ENCODE data around the gene CUBN.

Gene CUBN

GRCh38 chr10:16822726-16823360 lies 306.8 kb downstream of the CUBN start:
- no peak for DNase-seq (ENCODE audit: low read depth in 3 of 3)

- DNase-seq (ENCODE audit: low read depth in 3 of 3), result no peak
These were observed 307.6 kb downstream of the CUBN start for GRCh38 chr10:16822027-16822426.

GRCh38 chr10:16820421-16820820 lies 309.2 kb downstream of the CUBN start:
- DNase-seq (ENCODE audit: low read depth in 3 of 3), result no peak

DNA sequence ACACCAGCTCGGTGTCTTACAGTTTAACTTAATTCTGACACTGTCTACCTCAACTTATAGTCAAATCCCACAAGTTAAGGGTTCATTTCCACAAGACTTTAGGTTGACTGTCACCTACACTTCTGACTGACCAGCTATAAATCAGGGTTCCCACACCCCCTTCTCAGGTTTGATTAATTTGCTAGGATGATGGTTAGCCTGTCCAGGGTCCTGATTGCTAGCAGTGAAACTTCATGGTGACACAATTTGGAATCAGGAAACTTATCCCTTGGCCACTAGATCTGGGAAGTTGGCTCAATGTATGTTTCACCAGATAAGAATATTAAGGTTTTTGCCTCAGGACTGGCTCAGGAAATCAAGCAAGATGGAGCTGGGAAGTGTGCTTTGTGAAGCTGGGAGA lies 309.6 kb downstream of the CUBN start:
- DNase-seq (ENCODE audit: low read depth in 3 of 3), result no peak

DNA sequence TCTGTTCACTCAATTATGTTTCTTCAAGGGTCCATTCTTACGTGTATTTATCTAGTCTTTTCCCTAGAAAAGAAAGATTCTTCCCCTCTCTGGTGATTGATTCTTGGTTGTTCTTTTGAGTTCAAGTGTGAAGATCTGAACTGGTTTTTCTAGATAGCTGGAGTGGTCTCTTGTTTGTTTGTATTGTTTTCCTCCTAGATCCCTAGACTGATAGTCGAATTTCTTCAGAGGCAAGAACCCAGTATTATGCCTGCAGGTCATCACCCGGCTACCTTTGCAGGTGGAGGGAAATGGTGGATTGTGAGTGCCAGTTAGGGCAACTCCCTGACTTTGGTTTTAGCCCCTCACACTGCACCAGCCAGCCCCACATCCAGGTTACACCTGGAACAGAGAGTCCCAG lies 310.2 kb downstream of the CUBN start:
- DNase-seq (ENCODE audit: low read depth in 3 of 3), result no peak

DNA sequence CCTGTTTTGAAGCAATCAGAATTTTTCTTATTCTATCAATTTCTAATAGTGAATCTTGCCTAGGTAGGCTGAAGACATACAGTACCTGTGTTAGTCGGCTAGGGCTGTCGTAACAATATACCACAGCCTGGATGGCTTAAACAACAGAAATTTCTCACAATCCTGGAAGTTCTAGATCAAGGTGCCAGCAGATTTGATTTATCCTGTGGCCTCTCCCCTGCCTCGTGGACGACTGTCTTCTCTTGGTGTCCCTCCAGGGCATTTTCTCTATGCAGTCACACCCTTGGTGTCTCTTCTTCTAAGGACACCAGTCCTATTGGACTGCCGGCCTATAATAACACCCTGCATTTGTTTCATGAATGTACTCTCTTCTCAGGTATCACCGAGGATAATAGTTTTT lies 310.6 kb downstream of the CUBN start:
- no peak for DNase-seq (ENCODE audit: low read depth in 3 of 3)

DNA sequence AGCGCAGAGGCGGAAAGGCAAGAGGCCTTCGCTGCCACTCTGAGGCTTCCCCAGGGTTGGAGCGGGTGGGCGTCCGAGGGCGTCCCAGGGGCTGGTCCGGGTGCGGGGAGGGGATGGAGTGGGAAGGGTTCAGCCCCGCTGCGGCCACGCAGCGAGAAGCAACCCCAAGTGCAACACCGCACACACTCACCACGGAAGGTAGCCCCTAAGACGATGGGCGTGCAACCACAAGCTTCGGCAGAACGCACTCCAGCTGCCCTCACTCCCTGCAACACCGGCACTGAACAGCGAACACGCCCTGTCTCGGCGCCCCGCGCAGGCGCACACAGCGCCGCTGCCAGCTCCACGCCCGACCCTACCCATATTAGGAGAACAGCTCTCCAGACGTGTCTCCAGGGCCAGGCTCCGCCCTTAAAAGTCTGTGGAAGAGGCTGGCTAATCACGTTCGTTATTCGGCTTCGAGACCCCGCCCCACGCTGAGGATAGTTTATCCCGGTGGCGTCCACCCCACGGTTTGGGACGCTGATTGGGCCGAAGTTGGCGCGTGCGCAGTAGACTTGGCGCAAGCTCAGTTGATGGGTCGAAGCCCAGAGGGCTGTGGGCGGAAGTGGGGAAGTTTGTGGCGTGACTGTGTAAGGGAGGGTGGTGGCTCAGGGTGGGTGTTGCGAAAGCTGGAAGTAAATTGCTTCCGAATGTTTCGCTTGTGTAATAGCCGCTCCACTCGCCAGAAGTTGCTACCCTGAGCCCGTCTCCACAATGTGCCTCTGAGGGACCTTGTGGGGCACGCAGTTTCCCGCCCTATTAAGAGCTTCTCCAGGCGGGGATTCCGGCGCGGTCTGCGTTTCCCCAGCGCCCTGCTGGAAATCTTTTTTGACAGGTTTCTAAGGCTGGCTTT lies 312.2 kb downstream of the CUBN start, which contains the start of gene RSU1:
RSU1 (minus strand) TSS at position 300 of the 895 bp plus-strand sequence. CDS start 343 bp downstream, outside the sequence.
- peak; percentile 98 to 100 (median 100) for DNase-seq (ENCODE audit: low read depth in 3 of 3)

- no peak for DNase-seq (ENCODE audit: low read depth in 3 of 3)
These were observed 312.8 kb downstream of the CUBN start for GRCh38 chr10:16816830-16817124.

DNA sequence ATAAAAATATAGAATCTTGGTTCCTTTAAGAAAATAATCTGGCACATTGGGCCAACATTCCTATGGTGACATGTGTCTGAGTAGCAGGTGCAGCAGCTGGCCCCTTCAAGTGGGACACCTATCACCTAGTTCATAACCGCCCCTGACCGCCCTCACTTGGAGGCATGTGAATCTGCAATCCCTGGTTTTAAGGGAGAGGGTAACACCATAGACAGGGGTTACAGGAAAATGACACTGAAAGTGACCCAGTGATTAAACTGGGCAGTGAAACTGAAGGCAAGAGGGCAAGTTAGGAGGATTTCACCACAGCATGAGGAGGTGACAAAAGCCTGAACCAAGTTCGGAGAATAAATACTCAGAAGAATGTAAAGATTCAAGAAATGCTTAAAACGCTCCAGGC lies 313.4 kb downstream of the CUBN start:
- no peak for DNase-seq (ENCODE audit: low read depth in 3 of 3)

- DNase-seq (ENCODE audit: low read depth in 3 of 3), result no peak
These were observed 315.6 kb downstream of the CUBN start for GRCh38 chr10:16814012-16814411.

DNA sequence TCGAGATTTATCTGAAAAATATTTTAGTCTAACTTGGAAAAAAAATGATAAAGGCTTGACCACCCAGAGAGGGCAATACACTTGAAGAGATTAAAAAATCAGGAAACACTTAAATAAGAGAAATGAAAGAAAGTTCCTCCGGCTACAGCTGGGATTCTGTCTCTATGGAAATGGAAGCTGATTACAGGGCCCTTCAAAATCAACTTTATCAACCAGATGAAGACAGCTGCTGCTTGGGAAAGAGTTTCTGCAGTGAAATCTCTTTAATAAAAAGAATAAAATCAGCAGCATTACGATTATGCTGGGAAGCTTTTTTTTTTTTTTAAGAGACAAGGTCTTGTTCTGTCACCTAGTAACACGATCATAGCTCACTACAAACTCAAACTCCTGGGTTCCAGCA lies 316.9 kb downstream of the CUBN start:
- no peak for DNase-seq (ENCODE audit: low read depth in 3 of 3)

DNA sequence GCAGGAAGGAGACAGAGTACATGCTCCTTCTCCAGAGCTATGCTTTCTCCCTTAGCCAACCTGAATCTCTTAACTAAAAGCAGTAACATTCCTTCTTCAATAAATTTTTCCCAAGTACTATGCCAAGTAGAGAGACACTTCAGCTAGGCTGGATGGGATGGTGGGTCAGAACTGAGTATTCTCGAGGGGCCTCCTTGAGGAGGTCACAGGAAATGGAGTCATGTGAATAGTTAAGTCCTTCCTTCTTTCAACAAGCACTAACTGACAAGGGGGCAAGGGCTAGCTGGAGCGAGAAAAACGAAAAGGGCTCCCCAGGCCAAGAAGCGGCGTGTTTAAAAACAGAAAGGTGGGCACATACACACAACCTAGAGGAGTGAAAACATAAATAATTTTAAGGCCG lies 317.8 kb downstream of the CUBN start:
- DNase-seq (ENCODE audit: low read depth in 3 of 3), result no peak

GRCh38 chr10:16811292-16811691 lies 318.3 kb downstream of the CUBN start:
- no peak for DNase-seq (ENCODE audit: low read depth in 3 of 3)

DNA sequence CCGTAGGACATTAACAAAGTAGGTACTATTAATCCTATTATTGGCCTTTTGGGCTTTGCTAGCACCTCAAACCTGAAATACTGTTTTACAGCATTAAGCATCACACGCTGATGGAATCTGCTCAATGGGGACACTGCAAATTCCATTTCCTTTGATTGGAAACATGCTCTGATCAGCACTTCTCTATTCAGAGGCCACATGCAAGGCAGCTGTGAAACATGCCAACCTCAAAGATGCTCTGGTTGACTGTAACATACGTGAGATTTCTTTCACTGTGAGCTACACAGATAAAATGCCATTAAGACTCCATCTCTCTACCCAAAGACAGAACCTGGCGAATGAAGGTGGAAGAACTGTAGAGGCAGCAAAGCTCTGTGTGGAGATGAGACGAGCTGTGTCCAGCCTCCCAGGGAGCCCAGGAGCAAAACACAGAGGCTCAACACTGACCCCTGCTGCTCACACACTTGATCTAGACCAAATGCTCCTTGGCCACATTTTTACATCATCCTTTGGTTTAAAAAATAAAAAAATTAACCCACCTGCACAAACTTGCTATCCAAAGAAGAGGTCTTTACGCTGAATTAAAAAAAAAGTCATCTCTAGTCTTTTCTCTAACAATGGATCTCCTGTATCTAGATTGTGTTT lies 320.4 kb downstream of the CUBN start:
- DNase-seq (ENCODE audit: low read depth in 3 of 3), result peak in 2 of 3 donors; percentile 30 to 46

- DNase-seq (ENCODE audit: low read depth in 3 of 3), result no peak
These were observed 325.5 kb downstream of the CUBN start for GRCh38 chr10:16804123-16804522.

DNA sequence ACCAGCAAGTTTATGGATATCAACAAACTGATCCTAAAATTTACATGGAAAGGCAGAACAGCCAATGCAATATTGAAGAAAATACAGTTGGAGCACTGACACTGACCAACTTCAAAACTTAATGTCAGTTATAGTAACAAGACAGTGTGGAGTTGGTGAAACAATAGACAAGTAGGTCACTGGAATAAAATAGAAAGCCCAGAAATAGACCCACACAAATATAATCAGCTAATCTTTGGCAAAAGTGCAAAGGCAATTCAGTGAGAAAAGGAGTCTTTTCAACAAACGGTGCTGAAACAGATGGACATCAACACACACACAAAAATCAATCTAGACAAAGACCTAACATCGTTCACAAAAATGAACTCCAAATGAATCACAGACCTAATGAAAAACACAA lies 326.1 kb downstream of the CUBN start:
- no peak for DNase-seq (ENCODE audit: low read depth in 3 of 3)

DNA sequence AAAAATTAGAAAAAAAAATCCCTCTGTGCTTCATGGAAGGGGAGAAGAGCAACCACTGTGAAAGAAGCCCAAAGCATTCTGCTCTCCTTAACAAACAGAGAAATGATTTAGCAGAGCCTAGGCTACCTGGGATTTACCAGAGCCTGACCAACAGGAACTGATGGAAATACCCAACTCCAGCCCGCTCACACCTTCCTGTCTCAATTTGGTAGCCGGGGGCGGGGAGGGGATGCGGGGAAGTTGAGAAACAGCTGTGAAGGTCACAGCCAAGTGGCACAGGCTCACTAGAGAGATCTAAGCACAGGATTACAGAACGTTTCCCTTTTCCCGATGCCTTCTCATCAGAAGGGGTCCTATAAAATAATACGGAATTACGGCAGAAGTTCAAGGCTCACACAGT lies 330.0 kb downstream of the CUBN start:
- DNase-seq (ENCODE audit: low read depth in 3 of 3), result no peak

GRCh38 chr10:16798571-16798970 lies 331.0 kb downstream of the CUBN start:
- no peak for DNase-seq (ENCODE audit: low read depth in 3 of 3)

DNA sequence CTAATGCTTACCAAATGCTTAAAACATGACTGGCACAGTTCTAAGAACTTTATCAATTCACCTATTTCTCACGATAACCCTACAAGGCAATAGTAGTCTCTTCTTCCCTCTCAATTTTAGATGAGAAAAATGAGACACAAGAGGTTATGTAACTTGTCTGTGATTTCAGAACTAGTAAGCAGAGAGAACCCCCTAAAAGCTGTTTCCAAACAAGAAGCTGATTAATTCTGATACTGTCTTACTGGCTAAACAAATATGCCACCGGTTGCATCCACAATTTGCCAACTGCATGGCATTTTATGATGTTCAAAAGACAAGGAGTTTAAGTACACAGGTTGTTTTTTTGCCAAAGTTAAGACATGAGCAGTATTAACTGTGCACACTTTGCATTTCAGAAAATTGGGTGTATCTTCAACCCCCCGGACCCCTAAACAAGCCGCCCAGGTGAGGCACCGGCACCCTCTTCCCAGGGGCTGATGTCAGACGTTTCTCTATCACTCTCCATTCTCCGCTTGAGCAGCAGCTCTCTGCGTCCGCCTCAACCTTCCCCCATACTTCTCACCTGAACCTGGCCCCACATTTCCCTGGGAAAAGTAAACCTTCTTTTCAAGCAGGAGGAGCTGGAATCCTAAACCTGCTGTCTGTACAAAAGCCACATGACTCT lies 334.1 kb downstream of the CUBN start:
- DNase-seq (ENCODE audit: low read depth in 3 of 3), result no peak

DNA sequence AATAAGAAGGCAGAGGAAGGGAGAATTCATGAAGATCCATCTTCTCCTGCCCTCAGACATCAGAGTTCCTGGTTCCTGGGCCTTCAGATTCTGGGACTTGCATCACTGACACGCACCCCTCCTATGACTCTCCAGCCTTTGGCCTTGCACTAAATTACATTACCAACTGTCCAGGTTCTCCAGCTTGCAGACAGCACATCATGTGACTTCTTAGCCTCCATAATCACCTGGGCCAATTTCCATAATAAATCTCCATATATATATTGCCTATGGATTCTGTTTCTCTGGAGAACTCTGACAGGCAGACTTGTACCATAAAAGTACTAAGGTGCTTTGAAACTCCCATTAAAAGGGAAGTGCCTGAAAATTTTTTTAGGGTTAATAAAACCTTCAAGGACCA lies 335.6 kb downstream of the CUBN start:
- DNase-seq (ENCODE audit: low read depth in 3 of 3), result no peak

DNA sequence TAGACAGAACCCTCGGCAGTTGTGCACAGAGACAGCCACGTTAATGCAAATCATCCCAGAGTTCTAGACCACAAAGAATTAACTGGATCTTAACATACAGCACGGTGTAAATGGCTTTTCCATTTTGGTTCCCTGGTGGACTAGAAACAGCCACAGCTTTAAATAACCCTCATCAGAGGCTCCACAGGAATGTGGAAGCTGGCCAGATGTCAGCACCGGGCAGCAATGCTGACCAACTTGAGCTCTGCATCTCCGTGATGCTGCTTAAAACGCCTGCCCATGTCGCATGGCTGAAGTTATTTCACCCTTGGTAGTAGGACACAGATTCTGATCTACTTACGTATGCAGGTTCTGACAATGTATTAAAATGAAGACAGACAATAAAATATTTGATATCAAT lies 336.9 kb downstream of the CUBN start:
- DNase-seq (ENCODE audit: low read depth in 3 of 3), result no peak

GRCh38 chr10:16789765-16790164 lies 339.8 kb downstream of the CUBN start:
- DNase-seq (ENCODE audit: low read depth in 3 of 3), result no peak

Measured in stimulated activated CD4-positive, alpha-beta T cell treated with anti-CD3 and anti-CD28 coated beads, TNF-alpha, amount 100 ng/mL, for 48 hours (primary cell).